Ectodermal cell (in vitro differentiated cells): ENCODE measurements around the gene FAM193B.

Experiments used
- H3K27ac ChIP-seq: 2 replicates; pipeline ENCODE4 v1.7.0; 2013; ENCODE audit warnings: mild to moderate bottlenecking, low read depth, low read length; ENCODE audit not compliant: insufficient read depth, poor library complexity, severe bottlenecking
- H3K27me3 ChIP-seq: 2 replicates; pipeline ENCODE4 v1.7.0; 2013; ENCODE audit warnings: mild to moderate bottlenecking, low read length; ENCODE audit not compliant: insufficient read depth, control insufficient read depth, poor library complexity, severe bottlenecking
- H3K36me3 ChIP-seq: one replicate; pipeline ENCODE4 v1.7.0; 2013; ENCODE audit warnings: low read length; ENCODE audit not compliant: control insufficient read depth, insufficient read depth
- H3K4me1 ChIP-seq: one replicate; pipeline ENCODE4 v1.7.0; 2013; ENCODE audit warnings: low read length; ENCODE audit not compliant: control insufficient read depth, insufficient read depth
- H3K4me3 ChIP-seq: 2 replicates; pipeline ENCODE4 v1.7.0; 2013; ENCODE audit warnings: low read depth, low read length, control low read depth; ENCODE audit not compliant: insufficient read depth
- H3K9me3 ChIP-seq: 2 replicates; pipeline ENCODE4 v1.7.0; 2013; ENCODE audit warnings: mild to moderate bottlenecking, low read length, moderate library complexity; ENCODE audit not compliant: control insufficient read depth
- WGBS, 2 experiments: methylation state at CpG; one replicate each; pipeline ENCODE4 v1.1.7; 2013; ENCODE audit warnings: missing lambda C conversion rate in 2 of 2; 5-methylcytosine and 5-hydroxymethylcytosine counted together

The FAM193B gene

DNA sequence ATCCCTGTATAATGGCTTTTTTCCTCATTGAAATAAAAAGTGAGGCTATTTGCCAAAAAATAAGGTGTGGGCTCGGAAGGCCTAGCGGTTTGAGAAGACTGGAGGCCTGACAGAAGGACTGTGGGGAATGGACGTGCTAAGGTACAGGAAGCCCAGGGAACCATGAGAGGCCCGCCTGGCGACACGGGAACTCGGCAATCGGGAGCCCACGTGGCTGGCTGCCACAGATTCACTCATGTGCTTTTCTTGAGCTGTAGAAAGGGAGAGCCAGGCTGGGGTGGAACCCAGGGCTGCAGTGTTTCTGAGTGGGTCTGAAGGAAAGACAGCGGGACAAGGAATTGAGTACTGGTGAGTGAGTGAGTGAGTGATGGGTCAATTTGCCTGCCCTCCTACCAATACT is 25.7 kb downstream of the FAM193B start:
- H3K4me3 ChIP-seq: no peak overlapping the region
- H3K27ac ChIP-seq: no peak overlapping the region
- WGBS, 2 experiments: 97% methylated on average over 10 of the region's 10 CpGs
- no peaks in the 10 kb centered on the region for H3K9me3 ChIP-seq
- H3K27me3 ChIP-seq: no peaks in the 10 kb centered on the region
- H3K36me3 ChIP-seq: peaks cover 42% of the 10 kb centered on the region
- no peaks in the 10 kb centered on the region for H3K4me1 ChIP-seq

DNA sequence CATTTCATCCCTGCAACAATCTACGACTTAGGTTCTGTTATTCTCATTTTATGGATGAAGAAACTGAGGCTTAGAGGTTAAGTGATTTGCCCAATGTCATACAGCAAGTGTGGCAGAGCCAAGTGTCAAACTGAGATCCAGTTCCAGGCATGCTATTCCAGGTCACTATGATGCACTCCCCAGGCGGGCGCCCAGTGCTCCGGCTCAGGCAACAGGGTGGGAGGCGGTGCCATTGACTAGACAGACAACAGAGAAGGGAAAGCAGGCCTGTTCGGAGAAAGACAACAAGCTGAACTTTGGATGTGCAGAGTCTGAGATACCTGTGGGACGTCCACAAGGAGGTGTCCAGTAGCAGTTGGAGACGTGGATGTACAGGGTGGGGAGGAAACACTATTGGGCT is 26.8 kb downstream of the FAM193B start:
- no peak overlapping the region for H3K4me3 ChIP-seq
- H3K4me1 ChIP-seq: no peaks in the 10 kb centered on the region
- no peaks in the 10 kb centered on the region for H3K9me3 ChIP-seq
- H3K27ac ChIP-seq: no peak overlapping the region
- 95 to 96% methylated on average over 8 of the region's 8 CpGs for WGBS, 2 experiments
- no peaks in the 10 kb centered on the region for H3K27me3 ChIP-seq
- peaks cover 46% of the 10 kb centered on the region for H3K36me3 ChIP-seq

DNA sequence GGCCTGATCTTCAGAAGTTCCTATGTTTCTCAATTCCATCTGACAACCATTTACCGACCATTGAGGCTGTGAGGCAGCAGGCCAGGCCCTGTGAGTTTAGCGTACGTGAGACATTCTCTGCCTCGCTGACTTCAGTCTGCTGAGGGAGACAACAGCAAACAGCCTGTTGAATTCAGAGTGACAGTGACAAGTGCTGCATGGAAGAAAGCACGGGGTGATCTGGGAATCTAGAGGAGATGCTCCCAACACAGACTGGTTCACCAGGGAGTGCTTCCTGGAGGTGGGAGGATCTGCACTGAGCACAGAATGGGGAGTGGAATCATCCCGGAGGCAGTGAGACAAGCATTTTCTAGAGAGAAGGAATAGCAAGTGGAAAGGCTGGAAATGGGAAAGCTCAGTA is 27.6 kb downstream of the FAM193B start:
- H3K27ac ChIP-seq: no peak overlapping the region
- 97 to 98% methylated on average over 6 of the region's 6 CpGs for WGBS, 2 experiments
- no peak overlapping the region for H3K4me3 ChIP-seq
- peaks cover 47% of the 10 kb centered on the region for H3K36me3 ChIP-seq
- no peaks in the 10 kb centered on the region for H3K9me3 ChIP-seq
- no peaks in the 10 kb centered on the region for H3K27me3 ChIP-seq
- no peaks in the 10 kb centered on the region for H3K4me1 ChIP-seq

DNA sequence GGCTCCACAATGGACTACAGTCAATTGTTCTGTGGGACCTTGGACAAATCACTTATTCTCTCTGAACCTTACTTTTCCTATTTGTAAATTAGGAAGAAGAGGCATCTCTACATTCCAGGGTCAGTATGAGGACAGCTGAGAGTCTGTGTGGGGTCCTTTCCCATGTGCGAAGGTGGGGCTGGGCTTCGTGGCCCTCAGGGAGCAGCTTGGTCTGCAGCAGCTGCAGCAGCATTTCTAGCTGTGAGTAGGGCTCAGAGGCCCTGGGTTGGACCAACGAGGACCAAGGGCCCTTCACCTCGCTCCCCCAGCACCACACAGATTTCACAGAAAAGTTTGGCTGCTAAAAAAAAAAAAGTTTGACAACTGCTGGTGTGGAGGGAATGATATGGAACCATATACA is 28.2 kb downstream of the FAM193B start:
- Histone ChIP-seq H3K27me3 (no peaks in the 10 kb centered on the region), H3K27ac (no peak overlapping the region), H3K4me1 (no peaks in the 10 kb centered on the region), H3K9me3 (no peaks in the 10 kb centered on the region), H3K36me3 (peaks cover 52% of the 10 kb centered on the region), H3K4me3 (no peak overlapping the region)
- WGBS, 2 experiments: 96 to 99% methylated on average over 4 of the region's 4 CpGs

DNA sequence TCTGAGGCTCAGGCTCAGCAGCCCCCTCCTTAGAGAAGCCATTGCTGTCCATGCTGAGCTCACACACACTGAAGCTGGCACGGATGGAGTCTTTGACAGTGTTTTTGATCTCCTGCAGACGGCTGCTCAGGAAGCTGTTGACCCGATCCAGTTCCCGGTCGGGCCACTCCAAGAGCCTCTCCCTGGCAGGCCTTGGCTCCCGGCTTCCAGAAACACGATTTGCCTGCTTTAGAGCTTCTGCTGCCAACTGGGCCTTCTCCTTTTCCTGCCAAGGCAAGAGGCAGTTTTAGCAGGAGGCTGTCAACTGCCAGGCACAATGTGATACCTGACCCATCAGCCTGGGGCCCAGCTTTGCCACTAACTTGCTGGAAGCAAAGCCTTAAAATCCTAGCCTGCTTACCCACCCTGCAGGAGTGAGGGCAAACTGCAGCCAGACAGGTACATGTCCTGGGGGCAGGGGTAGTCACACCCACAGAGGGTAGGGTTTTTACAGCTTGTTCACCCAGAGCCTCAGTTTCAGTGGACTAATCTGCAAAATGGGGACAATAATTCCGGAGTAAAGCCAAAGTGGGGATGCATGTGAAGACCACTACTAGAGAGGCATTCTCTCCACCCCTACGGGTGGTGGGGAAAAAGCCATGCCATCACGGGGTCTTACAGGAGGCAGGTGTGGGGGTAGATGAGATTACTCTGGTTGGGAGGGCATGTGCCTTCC is 29.3 kb downstream of the FAM193B start:
- Histone ChIP-seq H3K9me3 (no peaks in the 10 kb centered on the region), H3K36me3 (peaks cover 46% of the 10 kb centered on the region), H3K4me3 (no peak overlapping the region), H3K4me1 (no peaks in the 10 kb centered on the region), H3K27me3 (no peaks in the 10 kb centered on the region), H3K27ac (no peak overlapping the region)
- WGBS, 2 experiments: 95 to 96% methylated on average over 10 of the region's 10 CpGs

DNA sequence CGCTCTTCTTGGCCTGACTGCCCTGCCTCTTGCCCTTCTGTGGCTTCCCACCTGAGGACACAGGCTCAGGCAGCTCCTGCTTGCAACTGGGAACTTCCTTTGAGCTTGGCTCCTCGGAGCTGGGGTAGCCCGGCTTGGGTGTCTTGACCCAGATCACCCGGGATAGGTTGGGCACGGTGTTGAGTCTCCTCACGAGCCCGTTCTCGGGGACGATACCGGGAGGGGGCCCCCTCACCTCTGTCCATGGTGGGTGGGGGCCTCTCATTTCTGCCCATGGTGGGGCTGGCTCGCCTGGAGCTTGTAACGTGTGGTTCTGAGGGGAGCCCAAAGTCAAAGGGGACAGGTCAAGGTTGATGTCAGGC is 29.8 kb downstream of the FAM193B start:
- no peaks in the 10 kb centered on the region for H3K9me3 ChIP-seq
- no peak overlapping the region for H3K4me3 ChIP-seq
- 96 to 98% methylated on average over 12 of the region's 12 CpGs for WGBS, 2 experiments
- H3K27me3 ChIP-seq: no peaks in the 10 kb centered on the region
- H3K4me1 ChIP-seq: no peaks in the 10 kb centered on the region
- H3K36me3 ChIP-seq: peaks cover 41% of the 10 kb centered on the region
- H3K27ac ChIP-seq: no peak overlapping the region

DNA sequence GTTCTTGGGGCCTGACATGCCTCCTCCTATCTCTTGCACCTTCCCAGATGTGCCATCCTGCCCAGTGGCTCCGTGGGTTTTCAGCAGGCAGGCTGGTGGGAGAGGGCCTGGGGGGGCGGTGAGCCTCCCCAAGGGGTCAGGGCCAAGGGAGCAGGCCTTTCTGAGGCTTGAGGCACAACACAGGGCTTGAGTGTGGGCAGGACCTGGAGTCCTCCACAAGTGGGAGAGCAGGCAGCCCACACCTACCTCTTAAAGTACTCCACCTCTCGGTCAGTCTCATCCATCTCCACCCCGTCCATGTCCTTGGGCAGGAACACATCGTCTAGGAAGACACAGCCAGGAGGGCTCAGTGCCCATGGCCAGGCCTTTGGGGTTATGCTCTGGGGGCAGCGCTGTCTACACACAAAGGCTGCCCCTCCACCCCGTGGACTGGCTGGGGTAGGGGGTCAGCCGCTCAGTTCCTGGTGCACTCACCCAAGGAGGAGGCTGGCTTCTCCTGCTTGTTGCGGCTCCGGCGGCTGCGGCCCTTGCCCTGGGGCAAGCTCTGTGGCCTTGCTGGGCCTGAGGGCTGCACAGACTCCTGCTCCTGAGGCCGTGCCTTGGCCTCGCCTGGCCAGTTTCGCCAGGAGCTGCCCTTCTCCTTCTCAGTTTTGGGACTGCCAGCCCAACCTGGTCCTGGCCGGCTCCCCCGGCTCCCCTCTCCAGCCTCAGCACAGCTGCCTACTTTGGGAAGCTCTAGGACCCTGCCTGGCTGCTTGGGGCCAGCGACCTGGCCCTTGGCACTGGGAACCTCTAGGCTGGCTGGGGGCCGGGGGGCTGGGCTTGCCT is 30.4 kb downstream of the FAM193B start:
- peaks cover 41% of the 10 kb centered on the region for H3K36me3 ChIP-seq

DNA sequence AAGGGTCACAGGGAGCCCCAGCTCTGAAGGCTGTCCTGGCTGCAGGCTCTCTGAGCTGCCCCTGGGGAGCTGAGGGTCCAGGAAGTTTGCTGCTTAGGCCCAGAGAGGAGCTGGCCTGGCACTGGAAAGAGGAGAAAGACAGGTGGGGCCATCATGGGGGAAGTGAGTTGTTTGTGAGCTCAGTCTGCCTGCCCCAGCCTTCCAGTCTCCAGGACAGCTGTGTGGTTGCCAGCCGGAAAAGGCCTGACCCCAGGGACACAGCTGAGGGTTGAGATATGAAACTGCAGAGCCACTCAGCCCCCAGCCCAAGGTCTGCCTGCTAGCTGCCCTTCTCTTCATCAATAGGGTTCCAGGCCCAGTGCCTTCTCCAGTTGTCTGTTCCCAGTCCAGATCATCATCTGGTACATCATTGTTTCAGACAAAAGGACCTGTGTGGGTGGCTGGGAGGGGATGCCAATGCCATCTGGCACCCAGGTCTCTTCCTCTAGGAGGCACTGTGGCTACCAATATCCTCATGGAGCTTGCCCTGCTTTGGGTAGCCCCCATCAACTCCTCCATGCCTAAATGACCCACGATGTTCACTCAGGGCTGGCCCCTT is 33.3 kb downstream of the FAM193B start:
- Histone ChIP-seq H3K36me3 (peaks cover 26% of the 10 kb centered on the region), H3K9me3 (no peaks in the 10 kb centered on the region), H3K4me3 (no peak overlapping the region), H3K4me1 (peaks cover under 1% of the 10 kb centered on the region), H3K27me3 (no peaks in the 10 kb centered on the region), H3K27ac (no peak overlapping the region)
- WGBS, 2 experiments: 91 to 93% methylated on average over 2 of the region's 2 CpGs

More for the DNA sequence above, 30.4 kb downstream of the FAM193B start:
- no peaks in the 10 kb centered on the region for H3K27me3 ChIP-seq
- no peak overlapping the region for H3K4me3 ChIP-seq
- H3K4me1 ChIP-seq: no peaks in the 10 kb centered on the region
- no peaks in the 10 kb centered on the region for H3K9me3 ChIP-seq
- 94 to 95% methylated on average over 19 of the region's 19 CpGs for WGBS, 2 experiments
- no peak overlapping the region for H3K27ac ChIP-seq

DNA sequence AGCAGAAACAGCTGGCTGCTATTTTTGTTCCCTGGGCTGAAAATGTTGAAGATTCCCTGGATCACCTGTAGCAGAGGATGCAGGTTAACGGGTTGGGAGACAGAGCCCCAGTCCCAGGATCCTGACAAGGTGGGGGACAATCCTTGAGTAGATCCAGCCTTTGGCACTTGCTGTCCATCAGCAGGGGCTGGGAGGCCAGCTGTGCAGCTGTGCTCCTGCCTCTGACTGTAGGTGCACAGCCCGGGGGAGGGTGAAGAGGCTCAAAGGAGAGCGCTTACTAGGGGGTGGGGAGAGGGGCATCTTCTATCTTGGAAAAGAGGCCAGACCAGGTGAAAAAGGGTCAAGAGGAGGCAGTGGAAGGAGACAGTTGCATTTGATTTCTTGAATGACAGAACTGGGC is 34.1 kb downstream of the FAM193B start:
- Histone ChIP-seq H3K27ac (no peak overlapping the region), H3K4me3 (no peak overlapping the region), H3K9me3 (no peaks in the 10 kb centered on the region), H3K4me1 (peaks cover 5% of the 10 kb centered on the region), H3K27me3 (no peaks in the 10 kb centered on the region), H3K36me3 (peaks cover 24% of the 10 kb centered on the region)
- WGBS, 2 experiments: 92 to 93% methylated on average over 3 of the region's 3 CpGs

DNA sequence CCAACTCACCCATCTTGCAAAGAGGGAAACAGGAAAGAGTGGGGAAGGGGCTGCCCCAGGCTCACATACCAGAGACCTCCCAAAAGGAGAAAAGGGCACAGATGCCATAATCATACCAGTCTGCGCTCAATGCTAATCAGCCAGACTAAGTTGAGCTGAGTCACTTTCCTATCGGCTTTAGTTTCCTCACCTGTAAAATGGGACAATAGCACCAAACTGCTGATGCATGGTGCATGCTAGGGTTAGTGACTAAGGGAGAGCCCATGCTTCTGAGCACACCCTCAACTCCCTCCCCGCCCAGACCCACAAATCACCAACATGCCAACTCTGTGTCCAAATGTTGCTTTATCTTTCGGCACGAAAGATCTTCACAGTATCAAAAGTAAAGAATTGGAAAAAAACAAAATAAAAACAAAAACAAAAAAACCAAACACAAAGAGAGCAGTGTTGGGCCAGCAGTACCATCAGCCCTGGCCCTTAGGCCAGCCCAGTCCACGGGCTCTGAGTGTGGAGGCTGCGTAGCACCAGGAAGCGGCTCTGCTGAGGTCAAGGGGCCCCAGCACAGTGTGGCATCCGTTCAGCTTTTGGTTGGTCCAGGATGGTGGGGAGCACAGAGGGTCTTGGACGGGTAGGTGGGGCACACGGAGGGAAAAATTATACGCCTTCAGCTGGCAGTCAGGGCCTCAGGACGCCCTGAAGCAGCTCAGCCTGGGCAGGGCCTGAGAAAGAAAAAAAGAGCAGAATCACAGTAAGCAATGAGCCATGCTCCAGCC is 34.7 kb downstream of the FAM193B start:
- H3K4me3 ChIP-seq: no peak overlapping the region

More for the DNA sequence above, 34.7 kb downstream of the FAM193B start:
- 81 to 85% methylated on average over 13 of the region's 13 CpGs for WGBS, 2 experiments
- Histone ChIP-seq H3K27ac (no peak overlapping the region), H3K9me3 (no peaks in the 10 kb centered on the region), H3K36me3 (peaks cover 28% of the 10 kb centered on the region), H3K4me1 (peaks cover 5% of the 10 kb centered on the region), H3K27me3 (no peaks in the 10 kb centered on the region)
